ENCODE results near the gene LYSMD4.

The LYSMD4 gene

GRCh38 chr15:99722406-99722805 lies 10.8 kb downstream of the LYSMD4 start:
- no peak for DNase-seq (ENCODE audit: insufficient read length, low spot score)
- FAIRE-seq = no peak
- no peak for TF ChIP-seq POLR2A (IDR thresholded peaks at IDR 0.05; ENCODE audit: low read depth, low read length)

GRCh38 chr15:99721896-99722295 lies 11.3 kb downstream of the LYSMD4 start:
- FAIRE-seq = no peak
- TF ChIP-seq POLR2A (IDR thresholded peaks at IDR 0.05; ENCODE audit: low read depth, low read length) = no peak
- DNase-seq (ENCODE audit: insufficient read length, low spot score) = no peak

- FAIRE-seq (no peak), DNase-seq (ENCODE audit: insufficient read length, low spot score) (no peak)
- TF ChIP-seq POLR2A (IDR thresholded peaks at IDR 0.05; ENCODE audit: low read depth, low read length) = no peak
Observed at GRCh38 chr15:99721104-99721778, 12.0 kb downstream of the LYSMD4 start.

GRCh38 chr15:99720533-99720932 lies 12.7 kb downstream of the LYSMD4 start:
- TF ChIP-seq POLR2A (IDR thresholded peaks at IDR 0.05; ENCODE audit: low read depth, low read length) = no peak
- DNase-seq (ENCODE audit: insufficient read length, low spot score) = no peak
- no peak for FAIRE-seq

GRCh38 chr15:99719096-99719541 lies 14.1 kb downstream of the LYSMD4 start:
- no peak for DNase-seq (ENCODE audit: insufficient read length, low spot score)
- TF ChIP-seq POLR2A (IDR thresholded peaks at IDR 0.05; ENCODE audit: low read depth, low read length) = no peak
- no peak for FAIRE-seq

- no peak for FAIRE-seq
- no peak for DNase-seq (ENCODE audit: insufficient read length, low spot score)
- no peak for TF ChIP-seq POLR2A (IDR thresholded peaks at IDR 0.05; ENCODE audit: low read depth, low read length)
Observed at GRCh38 chr15:99718421-99718820, 14.8 kb downstream of the LYSMD4 start.

- DNase-seq (ENCODE audit: insufficient read length, low spot score) (no peak), FAIRE-seq (no peak)
- TF ChIP-seq POLR2A (IDR thresholded peaks at IDR 0.05; ENCODE audit: low read depth, low read length) = no peak
Observed at GRCh38 chr15:99717161-99718009, 15.9 kb downstream of the LYSMD4 start.

GRCh38 chr15:99716540-99717095 lies 16.6 kb downstream of the LYSMD4 start:
- no peak for TF ChIP-seq POLR2A (IDR thresholded peaks at IDR 0.05; ENCODE audit: low read depth, low read length)
- no peak for FAIRE-seq
- no peak for DNase-seq (ENCODE audit: insufficient read length, low spot score)

- FAIRE-seq = no peak
- no peak for TF ChIP-seq POLR2A (IDR thresholded peaks at IDR 0.05; ENCODE audit: low read depth, low read length)
- DNase-seq (ENCODE audit: insufficient read length, low spot score) = no peak
Observed at GRCh38 chr15:99712415-99712814, 20.8 kb downstream of the LYSMD4 start.

GRCh38 chr15:99711625-99712024 lies 21.6 kb downstream of the LYSMD4 start:
- FAIRE-seq (no peak), DNase-seq (ENCODE audit: insufficient read length, low spot score) (no peak)
- TF ChIP-seq POLR2A (IDR thresholded peaks at IDR 0.05; ENCODE audit: low read depth, low read length) = no peak

GRCh38 chr15:99709243-99709986 lies 23.8 kb downstream of the LYSMD4 start:
- DNase-seq (ENCODE audit: insufficient read length, low spot score) = no peak
- no peak for TF ChIP-seq POLR2A (IDR thresholded peaks at IDR 0.05; ENCODE audit: low read depth, low read length)
- FAIRE-seq = no peak

GRCh38 chr15:99708563-99708962 lies 24.7 kb downstream of the LYSMD4 start:
- peak; percentile 55 for DNase-seq (ENCODE audit: insufficient read length, low spot score)
- TF ChIP-seq POLR2A (IDR thresholded peaks at IDR 0.05; ENCODE audit: low read depth, low read length) = no peak
- FAIRE-seq = peak; percentile 84

- FAIRE-seq (no peak), DNase-seq (ENCODE audit: insufficient read length, low spot score) (no peak)
- no peak for TF ChIP-seq POLR2A (IDR thresholded peaks at IDR 0.05; ENCODE audit: low read depth, low read length)
Observed at GRCh38 chr15:99707473-99708270, 25.6 kb downstream of the LYSMD4 start.

All from H54 (cell line).